ENCODE results near the gene CDK5.

DNA sequence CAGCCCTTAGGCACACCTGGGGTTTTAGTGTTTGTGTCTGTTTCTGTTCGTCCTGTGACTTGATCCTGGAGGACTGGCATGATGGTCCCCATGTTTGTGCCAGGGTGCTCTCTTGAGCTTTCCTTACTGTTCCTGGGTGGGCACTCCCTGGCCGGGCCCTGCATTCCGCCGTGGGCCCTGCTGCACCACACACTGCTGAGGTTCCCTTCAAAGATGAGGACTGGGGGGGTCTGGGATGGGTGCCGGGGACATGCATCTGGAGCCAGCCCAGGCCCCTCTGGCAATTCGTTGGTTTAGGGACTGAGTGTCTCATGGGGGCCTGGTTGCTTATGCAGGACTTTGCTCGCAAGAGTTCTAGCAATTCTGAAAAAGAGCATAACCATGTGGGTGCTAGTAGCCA is 33.3 kb upstream of the CDK5 start:
- TF ChIP-seq CTCF (IDR thresholded peaks at IDR 0.05) (no peak), EP300 (IDR thresholded peaks at IDR 0.05) (no peak)

Data from upper lobe of left lung (tissue), 4 donors.